Activated T-helper 2 cell treated with anti-CD3 and anti-CD28 coated beads, Interferon-gamma antibody, Interleukin-2, Interleukin-4, amounts not matched to agents 10 μg/mL and 5 μg/mL and 100 μg/mL, durations not matched to agents 14 hours and 24 hours and 36 hours (primary cell): ENCODE data around the gene ATCAY. TPM values are rescaled to one million over a fixed set of nuclear protein-coding genes. Genes with fewer than 3 reads are reported as not detected.

Experiments
- DNase-seq: peaks from one replicate; pipeline ENCODE4 v3.0.0; 2021; ENCODE audit warnings: low spot score
- H3K27ac Mint-ChIP-seq: one replicate; pipeline ENCODE4 v1.8.0; 2021; ENCODE audit warnings: mixed read lengths
- H3K27me3 Mint-ChIP-seq: one replicate; pipeline ENCODE4 v1.8.0; 2021; ENCODE audit warnings: low read depth, mixed read lengths
- H3K36me3 Mint-ChIP-seq: one replicate; pipeline ENCODE4 v1.8.0; 2021; ENCODE audit warnings: low read depth, mixed read lengths
- H3K4me1 Mint-ChIP-seq: one replicate; pipeline ENCODE4 v1.8.0; 2021; ENCODE audit warnings: low read depth, mixed read lengths
- H3K4me3 Mint-ChIP-seq: one replicate; pipeline ENCODE4 v1.8.0; 2021; ENCODE audit warnings: low read depth, mild to moderate bottlenecking, moderate library complexity, mixed read lengths
- H3K9me3 Mint-ChIP-seq: one replicate; pipeline ENCODE4 v1.8.0; 2021; ENCODE audit warnings: mixed read lengths
- intact Hi-C: fragments of 100-400 bp; cut with micrococcal nuclease; formaldehyde crosslinking; loops from one replicate; pipeline ENCODE4 v1.15.1; 2023
- total RNA-seq: library from RNA; stranded (reverse); gene quantifications from 2 replicates; pipeline ENCODE4 v1.2.3, GENCODE V29; 2022

Gene ATCAY
- total RNA-seq, 1 donor from 2014 or later, result not detected

DNA sequence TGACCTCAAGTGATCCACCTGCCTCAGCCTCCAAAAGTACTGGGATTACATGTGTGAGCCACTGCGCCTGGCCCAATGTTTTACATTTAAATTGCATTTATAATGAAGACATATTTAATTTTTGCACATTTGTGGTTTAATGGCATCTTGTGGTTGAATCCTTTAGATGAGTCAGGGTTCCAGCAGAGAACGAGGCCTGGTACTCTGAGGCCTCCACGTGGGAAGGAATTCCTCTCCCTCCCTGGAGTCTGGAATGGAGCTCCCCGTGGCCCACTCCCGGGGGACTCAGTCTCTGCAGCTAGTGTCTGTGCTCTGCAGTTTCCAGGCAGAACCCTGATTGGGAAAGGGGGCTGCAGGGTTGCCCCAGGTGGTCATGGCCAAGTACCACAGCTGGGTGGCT, 35.9 kb upstream of the ATCAY start:
- no peak overlapping the region for H3K4me3 Mint-ChIP-seq
- H3K36me3 Mint-ChIP-seq, result no peaks in the 10 kb centered on the region
- no peaks in the 10 kb centered on the region for H3K9me3 Mint-ChIP-seq
- H3K27me3 Mint-ChIP-seq, result no peaks in the 10 kb centered on the region
- intact Hi-C loops, result no loop called here
- no peak overlapping the region for H3K27ac Mint-ChIP-seq
- H3K4me1 Mint-ChIP-seq, result no peaks in the 10 kb centered on the region
- DNase-seq, result no peak

DNA sequence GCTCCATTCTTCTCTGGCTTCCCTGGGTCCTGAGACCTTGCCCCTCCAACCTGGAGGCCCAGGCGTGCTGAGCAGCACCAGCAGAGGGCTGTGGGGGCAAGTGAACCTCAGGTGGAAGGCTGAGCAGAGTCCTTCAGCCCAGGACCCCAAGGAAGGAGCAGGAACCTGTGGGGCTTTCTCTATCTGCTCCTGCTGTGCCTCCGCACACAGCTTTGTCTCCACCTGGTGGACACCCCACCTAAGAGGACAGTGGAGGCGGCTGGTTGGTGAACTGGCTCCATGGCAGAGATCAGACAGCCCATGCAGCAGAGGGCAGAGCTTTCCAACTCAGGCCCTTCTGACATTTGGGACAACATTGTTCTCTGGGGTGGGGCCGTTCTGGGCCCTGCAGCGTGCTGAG, 31.4 kb upstream of the ATCAY start:
- intact Hi-C loops, result no loop called here
- Mint-ChIP-seq H3K9me3 (peaks cover 25% of the 10 kb centered on the region), H3K4me3 (no peak overlapping the region), H3K27ac (no peak overlapping the region), H3K36me3 (no peaks in the 10 kb centered on the region), H3K4me1 (no peaks in the 10 kb centered on the region), H3K27me3 (no peaks in the 10 kb centered on the region)
- no peak for DNase-seq

- intact Hi-C loops, result no loop called here
- Mint-ChIP-seq H3K9me3 (peaks cover 25% of the 10 kb centered on the region), H3K4me3 (no peak overlapping the region), H3K36me3 (no peaks in the 10 kb centered on the region), H3K27ac (no peak overlapping the region), H3K27me3 (no peaks in the 10 kb centered on the region), H3K4me1 (no peaks in the 10 kb centered on the region)
- no peak for DNase-seq
These were observed 30.7 kb upstream of the ATCAY start for GRCh38 chr19:3849787-3850186.

DNA sequence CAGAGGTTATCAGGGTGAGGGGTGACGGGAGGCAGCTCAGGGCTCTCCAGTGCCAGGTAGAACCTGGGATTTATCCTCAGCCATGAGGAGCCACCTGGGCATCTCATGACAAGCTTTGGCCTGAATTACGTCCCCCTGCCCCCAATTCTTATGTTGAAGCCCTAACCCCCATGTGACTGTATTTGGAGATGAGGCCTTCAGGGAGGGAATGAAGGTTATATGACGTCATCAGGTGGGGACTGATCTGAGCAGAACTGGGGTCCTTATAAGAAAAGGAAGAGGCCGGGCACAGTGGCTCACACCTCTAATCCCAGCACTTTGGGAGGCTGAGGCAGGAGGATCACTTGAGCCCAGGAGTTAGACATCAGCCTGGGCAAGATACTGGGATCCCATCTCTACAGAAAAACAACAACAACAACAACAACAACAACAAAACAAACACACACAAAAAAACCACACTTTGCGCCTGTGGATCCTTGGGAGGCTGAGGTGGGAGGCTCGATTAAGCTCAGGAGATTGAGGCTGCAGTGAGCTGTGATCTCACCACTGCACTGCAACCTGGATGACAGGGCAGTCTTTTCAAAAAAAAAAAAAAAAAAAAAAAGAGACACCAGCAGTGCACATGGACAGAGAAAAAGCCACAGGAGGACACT, 30.0 kb upstream of the ATCAY start:
- H3K36me3 Mint-ChIP-seq, result no peaks in the 10 kb centered on the region
- no peak overlapping the region for H3K27ac Mint-ChIP-seq
- DNase-seq, result no peak
- H3K4me1 Mint-ChIP-seq, result no peaks in the 10 kb centered on the region
- intact Hi-C loops, result no loop called here
- H3K9me3 Mint-ChIP-seq, result peaks cover 25% of the 10 kb centered on the region
- no peak overlapping the region for H3K4me3 Mint-ChIP-seq
- no peaks in the 10 kb centered on the region for H3K27me3 Mint-ChIP-seq

DNA sequence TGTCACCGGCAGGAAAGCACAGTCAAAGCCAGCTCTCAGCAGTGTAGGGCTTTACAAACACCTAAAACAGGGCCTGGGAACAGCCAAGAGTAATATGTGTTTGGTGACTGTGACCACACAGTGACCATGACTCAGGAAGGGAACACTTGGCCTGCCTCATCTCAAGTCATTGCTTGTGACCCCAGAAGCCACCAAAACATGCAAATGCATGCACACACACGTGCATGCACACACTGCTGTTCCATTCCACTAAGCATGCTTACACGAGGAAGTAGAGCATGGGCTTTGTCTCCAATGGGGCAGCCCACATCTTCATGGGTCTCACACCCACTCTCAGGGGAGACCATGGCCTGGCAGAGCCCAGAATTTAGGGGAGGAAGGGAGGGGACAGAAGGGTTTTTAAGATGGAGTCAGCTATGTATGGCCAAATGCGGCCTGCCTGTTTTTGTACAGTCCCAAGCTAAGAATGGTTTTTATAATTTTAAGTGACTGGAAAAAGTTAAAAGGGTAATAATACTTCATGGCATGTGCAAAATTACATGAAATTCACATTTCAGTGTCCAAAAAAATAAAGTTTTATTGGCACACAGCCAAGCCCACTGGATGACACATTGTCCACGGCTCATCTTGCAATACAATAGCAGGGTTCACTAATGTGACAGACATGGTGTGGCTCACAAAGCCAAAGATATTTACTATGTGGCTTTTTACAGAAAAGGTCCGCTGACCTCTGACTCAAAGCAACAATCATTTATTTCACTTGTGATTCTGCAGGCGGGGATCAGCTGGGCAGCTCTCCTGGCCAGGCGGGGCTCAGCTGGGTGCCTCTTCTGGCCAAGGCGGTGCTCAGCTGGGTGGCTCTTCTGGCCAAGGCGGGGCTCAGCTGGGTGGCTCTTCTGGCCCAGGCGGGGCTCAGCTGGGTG, 29.0 kb upstream of the ATCAY start:
- Mint-ChIP-seq H3K4me3 (no peak overlapping the region), H3K27me3 (no peaks in the 10 kb centered on the region), H3K36me3 (no peaks in the 10 kb centered on the region), H3K27ac (no peak overlapping the region), H3K4me1 (no peaks in the 10 kb centered on the region), H3K9me3 (peaks cover 25% of the 10 kb centered on the region)
- intact Hi-C loops, result no loop called here
- no peak for DNase-seq

- Mint-ChIP-seq H3K36me3 (no peaks in the 10 kb centered on the region), H3K4me1 (no peaks in the 10 kb centered on the region), H3K27me3 (no peaks in the 10 kb centered on the region), H3K27ac (no peak overlapping the region), H3K4me3 (no peak overlapping the region), H3K9me3 (peaks cover 25% of the 10 kb centered on the region)
- DNase-seq, result no peak
- intact Hi-C loops, result no loop called here
These were observed 28.3 kb upstream of the ATCAY start for GRCh38 chr19:3852177-3852511.

GRCh38 chr19:3852614-3853254, 27.8 kb upstream of the ATCAY start:
- H3K9me3 Mint-ChIP-seq, result peaks cover 25% of the 10 kb centered on the region
- no peak overlapping the region for H3K27ac Mint-ChIP-seq
- H3K4me1 Mint-ChIP-seq, result no peaks in the 10 kb centered on the region
- no peaks in the 10 kb centered on the region for H3K36me3 Mint-ChIP-seq
- H3K4me3 Mint-ChIP-seq, result no peak overlapping the region
- H3K27me3 Mint-ChIP-seq, result no peaks in the 10 kb centered on the region
- intact Hi-C loops, result no loop called here
- DNase-seq, result no peak

GRCh38 chr19:3855320-3855719, 25.2 kb upstream of the ATCAY start:
- Mint-ChIP-seq H3K9me3 (peaks cover 20% of the 10 kb centered on the region), H3K4me3 (no peak overlapping the region), H3K4me1 (no peaks in the 10 kb centered on the region), H3K36me3 (no peaks in the 10 kb centered on the region), H3K27me3 (no peaks in the 10 kb centered on the region), H3K27ac (no peak overlapping the region)
- DNase-seq, result no peak
- intact Hi-C loops, result no loop called here

DNA sequence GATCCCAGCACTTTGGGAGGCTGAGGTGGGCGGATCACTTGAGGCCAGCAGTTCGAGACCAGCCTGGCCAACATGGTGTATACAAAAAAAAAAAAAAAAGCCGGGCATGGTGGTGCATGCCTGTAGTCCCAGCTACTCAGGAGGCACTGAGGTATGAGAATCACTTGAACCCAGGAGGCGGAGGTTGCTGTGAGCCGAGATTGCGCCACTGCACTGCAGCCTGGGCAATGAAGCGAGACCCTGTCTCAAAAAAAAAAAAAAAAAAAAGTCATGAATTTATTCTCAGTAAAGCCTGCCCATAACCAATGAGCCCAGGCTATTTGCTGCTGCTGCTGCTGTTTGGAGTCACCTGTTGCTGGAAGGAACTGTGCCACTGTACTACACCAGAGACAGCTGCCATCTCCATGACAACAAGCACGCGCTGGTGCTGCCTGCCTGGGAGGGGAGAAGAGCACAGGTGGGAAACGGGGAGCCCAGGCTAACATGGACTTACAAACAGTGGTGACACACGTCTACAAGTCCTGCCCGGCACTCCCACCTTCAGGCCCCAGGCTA, 23.0 kb upstream of the ATCAY start:
- H3K36me3 Mint-ChIP-seq, result no peaks in the 10 kb centered on the region
- no peak overlapping the region for H3K27ac Mint-ChIP-seq
- H3K9me3 Mint-ChIP-seq, result peaks cover under 1% of the 10 kb centered on the region
- no peak for DNase-seq
- intact Hi-C loops, result no loop called here
- H3K27me3 Mint-ChIP-seq, result no peaks in the 10 kb centered on the region
- no peak overlapping the region for H3K4me3 Mint-ChIP-seq
- no peaks in the 10 kb centered on the region for H3K4me1 Mint-ChIP-seq

DNA sequence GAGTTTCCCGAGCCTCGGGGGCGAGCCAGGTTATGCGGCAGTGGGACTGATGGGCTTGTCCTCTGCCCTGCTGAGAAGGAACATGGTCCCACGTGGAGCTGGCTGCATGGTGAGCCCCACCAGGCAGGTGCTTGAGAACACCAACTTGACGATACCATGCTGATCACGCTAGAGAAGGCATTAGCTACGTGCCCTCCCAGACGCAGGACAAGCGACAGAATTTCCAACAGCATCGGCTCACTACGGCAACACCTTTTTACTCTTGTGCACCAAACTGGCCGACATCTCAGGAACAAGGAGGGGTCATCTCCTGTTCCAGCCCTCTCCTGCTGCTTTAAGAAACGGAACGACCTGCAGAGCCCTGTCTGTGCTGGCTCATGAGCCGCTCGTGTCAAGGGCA, 20.0 kb upstream of the ATCAY start:
- H3K9me3 Mint-ChIP-seq, result no peaks in the 10 kb centered on the region
- intact Hi-C loops, result no loop called here
- DNase-seq, result no peak
- no peaks in the 10 kb centered on the region for H3K27me3 Mint-ChIP-seq
- H3K36me3 Mint-ChIP-seq, result no peaks in the 10 kb centered on the region
- H3K27ac Mint-ChIP-seq, result no peak overlapping the region
- no peaks in the 10 kb centered on the region for H3K4me1 Mint-ChIP-seq
- H3K4me3 Mint-ChIP-seq, result no peak overlapping the region

GRCh38 chr19:3862826-3863500, 17.5 kb upstream of the ATCAY start:
- intact Hi-C loops, result no loop called here
- no peak for DNase-seq
- no peak overlapping the region for H3K27ac Mint-ChIP-seq
- H3K9me3 Mint-ChIP-seq, result no peaks in the 10 kb centered on the region
- no peaks in the 10 kb centered on the region for H3K36me3 Mint-ChIP-seq
- H3K4me3 Mint-ChIP-seq, result no peak overlapping the region
- no peaks in the 10 kb centered on the region for H3K4me1 Mint-ChIP-seq
- peaks cover 18% of the 10 kb centered on the region for H3K27me3 Mint-ChIP-seq

GRCh38 chr19:3863648-3864047, 16.8 kb upstream of the ATCAY start:
- H3K36me3 Mint-ChIP-seq, result no peaks in the 10 kb centered on the region
- intact Hi-C loops, result no loop called here
- no peaks in the 10 kb centered on the region for H3K4me1 Mint-ChIP-seq
- H3K27me3 Mint-ChIP-seq, result peaks cover 22% of the 10 kb centered on the region
- H3K27ac Mint-ChIP-seq, result no peak overlapping the region
- no peaks in the 10 kb centered on the region for H3K9me3 Mint-ChIP-seq
- no peak for DNase-seq
- H3K4me3 Mint-ChIP-seq, result no peak overlapping the region
